ENCODE data around the gene VKORC1.

The VKORC1 gene

DNA sequence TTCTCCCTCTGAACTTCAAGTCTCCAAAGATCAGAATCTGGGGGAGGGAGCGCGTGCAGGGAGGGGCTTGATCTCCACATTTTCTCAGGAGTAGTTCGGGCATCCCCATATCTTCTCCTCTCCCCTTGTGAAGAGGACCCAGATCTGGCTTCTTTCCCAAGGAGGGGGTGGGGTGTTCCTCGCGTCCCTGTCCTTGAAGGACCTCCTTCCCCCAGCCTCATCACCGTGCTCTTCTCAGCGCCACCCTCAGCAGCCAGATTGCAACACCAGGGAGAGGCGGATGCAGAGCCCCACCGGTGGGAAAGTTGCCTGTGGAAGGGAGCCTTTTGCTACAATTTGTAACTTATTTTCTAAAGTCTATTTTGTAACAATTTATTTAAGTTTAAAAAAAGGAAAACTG lies 11.5 kb downstream of the VKORC1 start:
- H3K23ac ChIP-seq (ENCODE audit: low read length): no peak overlapping the region
- no CpG with 5 or more reads among the region's 9 CpGs for WGBS (ENCODE audit: extremely low coverage, insufficient coverage, insufficient read length)

DNA sequence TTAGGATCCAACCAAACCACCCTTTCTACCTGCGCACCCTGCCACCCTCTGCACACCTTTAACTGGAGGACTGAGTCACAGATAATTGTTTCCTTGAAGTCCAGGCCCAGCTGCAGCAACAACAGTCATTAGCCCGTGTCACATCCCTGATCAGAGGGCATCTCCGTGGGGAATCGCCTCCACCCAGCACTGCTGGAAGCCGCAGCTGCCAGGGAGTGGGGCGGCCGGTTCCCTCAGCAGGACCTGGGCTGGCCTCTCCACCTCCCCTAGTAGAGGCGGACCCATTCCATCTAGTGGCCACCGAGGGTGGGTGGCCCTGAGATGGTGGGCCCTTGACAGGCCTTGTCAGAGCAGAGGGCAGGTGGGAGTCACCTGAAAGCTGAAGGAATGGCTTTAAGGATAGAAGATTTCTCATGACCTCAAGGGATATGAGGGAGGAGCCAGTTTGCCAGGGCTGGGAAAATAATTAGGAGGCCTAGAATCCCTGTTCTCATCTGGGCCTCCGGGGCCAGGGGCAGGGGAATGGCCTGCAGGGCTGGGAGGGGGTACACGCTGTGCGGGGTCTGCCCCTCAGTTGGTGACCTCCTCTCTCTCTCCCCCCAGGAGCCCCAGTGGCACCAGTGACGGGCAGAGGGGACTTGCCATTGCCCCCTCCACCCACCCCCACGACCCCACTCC lies 12.1 kb downstream of the VKORC1 start:
- peak in 1 of 2 donors; percentile 36 for DNase-seq
- no peaks in the 10 kb centered on the region for H3K27me3 ChIP-seq (ENCODE audit: insufficient read depth, low read length)
- no peaks in the 10 kb centered on the region for H3K79me1 ChIP-seq (ENCODE audit: low read length)
- H2AK5ac ChIP-seq (ENCODE audit: low read length): no peak overlapping the region
- H3K4me1 ChIP-seq (ENCODE audit: control insufficient read depth in 1 of 2, insufficient read depth in 2 of 2, low read length in 2 of 2): no peaks in the 10 kb centered on the region
- H3K27ac ChIP-seq (ENCODE audit: low read depth, low read length): no peak overlapping the region
- H2BK120ac ChIP-seq (ENCODE audit: insufficient read depth, low read length, poor library complexity): no peak overlapping the region
- H3K14ac ChIP-seq (ENCODE audit: low read length): no peak overlapping the region
- no peaks in the 10 kb centered on the region for H3K79me2 ChIP-seq (ENCODE audit: control insufficient read depth, insufficient read depth, low read length, poor library complexity)
- no peak overlapping the region for H3K4ac ChIP-seq (ENCODE audit: low read depth, low read length)
- no peak overlapping the region for H2BK12ac ChIP-seq (ENCODE audit: low read length)
- no peak overlapping the region for H3K23ac ChIP-seq (ENCODE audit: low read length)
- no peak overlapping the region for H3K4me3 ChIP-seq (ENCODE audit: low read depth, low read length)
- WGBS (ENCODE audit: extremely low coverage, insufficient coverage, insufficient read length): no CpG with 5 or more reads among the region's 14 CpGs
- H3K9me3 ChIP-seq (ENCODE audit: insufficient read depth, low read depth, low read length): no peaks in the 10 kb centered on the region
- no peak overlapping the region for H2AFZ ChIP-seq (ENCODE audit: insufficient read depth, low read length, poor library complexity)
- no peak overlapping the region for H4K8ac ChIP-seq (ENCODE audit: low read depth, low read length)
- H4K91ac ChIP-seq (ENCODE audit: low read depth, low read length): no peak overlapping the region
- H4K12ac ChIP-seq (ENCODE audit: low read depth, low read length): no peak overlapping the region
- no peak overlapping the region for H2BK5ac ChIP-seq (ENCODE audit: low read depth, low read length, poor library complexity)
- H3K9ac ChIP-seq (ENCODE audit: low read length): no peak overlapping the region
- no peak overlapping the region for H3K4me2 ChIP-seq (ENCODE audit: low read length)
- H3K36me3 ChIP-seq (ENCODE audit: control insufficient read depth in 1 of 2, insufficient read depth in 2 of 2, low read length in 2 of 2): peaks cover 57 to 80% of the 10 kb centered on the region in 2 experiments
- no peak overlapping the region for H3K18ac ChIP-seq (ENCODE audit: low read length)

More for the DNA sequence above, 11.5 kb downstream of the VKORC1 start:
- no peak overlapping the region for H3K27ac ChIP-seq (ENCODE audit: low read depth, low read length)
- H3K4me2 ChIP-seq (ENCODE audit: low read length): no peak overlapping the region
- H3K27me3 ChIP-seq (ENCODE audit: insufficient read depth, low read length): no peaks in the 10 kb centered on the region
- H3K9me3 ChIP-seq (ENCODE audit: insufficient read depth, low read depth, low read length): no peaks in the 10 kb centered on the region
- H3K79me2 ChIP-seq (ENCODE audit: control insufficient read depth, insufficient read depth, low read length, poor library complexity): no peaks in the 10 kb centered on the region
- H3K36me3 ChIP-seq (ENCODE audit: control insufficient read depth in 1 of 2, insufficient read depth in 2 of 2, low read length in 2 of 2): peaks cover 53 to 80% of the 10 kb centered on the region in 2 experiments
- H2BK5ac ChIP-seq (ENCODE audit: low read depth, low read length, poor library complexity): no peak overlapping the region
- H2AFZ ChIP-seq (ENCODE audit: insufficient read depth, low read length, poor library complexity): no peak overlapping the region
- no peak overlapping the region for H2AK5ac ChIP-seq (ENCODE audit: low read length)
- H2BK12ac ChIP-seq (ENCODE audit: low read length): no peak overlapping the region
- H4K8ac ChIP-seq (ENCODE audit: low read depth, low read length): no peak overlapping the region
- no peaks in the 10 kb centered on the region for H3K79me1 ChIP-seq (ENCODE audit: low read length)
- H3K9ac ChIP-seq (ENCODE audit: low read length): no peak overlapping the region
- H3K14ac ChIP-seq (ENCODE audit: low read length): no peak overlapping the region
- no peak for DNase-seq
- H3K18ac ChIP-seq (ENCODE audit: low read length): no peak overlapping the region
- no peak overlapping the region for H4K12ac ChIP-seq (ENCODE audit: low read depth, low read length)
- H3K4me1 ChIP-seq (ENCODE audit: control insufficient read depth in 1 of 2, insufficient read depth in 2 of 2, low read length in 2 of 2): no peaks in the 10 kb centered on the region
- no peak overlapping the region for H4K91ac ChIP-seq (ENCODE audit: low read depth, low read length)
- H3K4me3 ChIP-seq (ENCODE audit: low read depth, low read length): no peak overlapping the region
- H2BK120ac ChIP-seq (ENCODE audit: insufficient read depth, low read length, poor library complexity): no peak overlapping the region
- H3K4ac ChIP-seq (ENCODE audit: low read depth, low read length): no peak overlapping the region

DNA sequence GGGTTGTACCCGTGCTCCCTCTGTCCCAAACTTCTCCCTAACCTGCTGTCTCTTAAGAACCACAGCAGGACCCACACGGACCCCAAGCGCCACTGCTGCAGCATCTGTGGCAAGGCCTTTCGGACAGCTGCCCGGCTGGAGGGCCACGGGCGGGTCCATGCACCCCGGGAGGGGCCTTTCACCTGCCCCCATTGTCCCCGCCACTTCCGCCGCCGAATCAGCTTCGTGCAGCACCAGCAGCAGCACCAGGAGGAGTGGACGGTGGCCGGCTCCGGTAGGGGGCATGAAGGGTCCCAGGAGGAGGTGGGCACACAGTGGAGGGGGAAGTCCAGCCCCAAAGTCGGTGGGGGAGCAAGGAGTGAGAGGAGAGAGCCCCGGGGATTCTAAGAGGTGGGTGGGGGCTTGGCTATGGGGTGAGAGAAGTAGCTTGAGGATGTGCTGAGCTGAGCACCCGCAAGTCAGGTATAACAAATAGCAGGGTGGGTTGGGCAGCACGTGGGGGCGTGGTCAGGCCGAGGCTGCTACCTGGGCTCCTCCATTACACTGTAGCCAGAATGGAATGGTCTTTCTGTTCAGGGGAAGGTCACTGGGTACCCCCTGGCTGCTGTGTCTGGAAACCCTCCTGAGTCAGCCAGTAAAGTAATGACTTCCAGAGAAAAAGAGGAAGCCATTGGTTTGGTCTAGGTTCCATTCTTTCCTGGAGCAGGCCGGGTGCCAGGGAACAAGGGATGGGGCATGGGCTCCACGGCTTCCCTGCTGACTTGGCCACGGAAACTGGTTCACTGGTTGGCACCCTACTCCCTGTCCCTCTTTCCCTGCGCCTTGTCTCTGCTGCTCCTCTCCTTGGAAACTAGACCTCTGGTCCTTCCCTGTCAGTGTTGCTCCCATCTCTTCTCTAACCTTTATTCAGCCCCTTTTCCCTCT lies 12.9 kb downstream of the VKORC1 start:
- Histone ChIP-seq H2BK12ac (ENCODE audit: low read length) (no peak overlapping the region), H3K14ac (ENCODE audit: low read length) (no peak overlapping the region), H3K27ac (ENCODE audit: low read depth, low read length) (no peak overlapping the region), H4K91ac (ENCODE audit: low read depth, low read length) (no peak overlapping the region), H3K4me3 (ENCODE audit: low read depth, low read length) (no peak overlapping the region), H2AFZ (ENCODE audit: insufficient read depth, low read length, poor library complexity) (no peak overlapping the region), H3K4me1 (ENCODE audit: control insufficient read depth in 1 of 2, insufficient read depth in 2 of 2, low read length in 2 of 2) (no peaks in the 10 kb centered on the region), H3K18ac (ENCODE audit: low read length) (no peak overlapping the region), H3K9ac (ENCODE audit: low read length) (no peak overlapping the region), H2AK5ac (ENCODE audit: low read length) (no peak overlapping the region), H3K79me1 (ENCODE audit: low read length) (no peaks in the 10 kb centered on the region), H2BK120ac (ENCODE audit: insufficient read depth, low read length, poor library complexity) (no peak overlapping the region), H3K79me2 (ENCODE audit: control insufficient read depth, insufficient read depth, low read length, poor library complexity) (no peaks in the 10 kb centered on the region), H3K4me2 (ENCODE audit: low read length) (no peak overlapping the region), H3K36me3 (ENCODE audit: control insufficient read depth in 1 of 2, insufficient read depth in 2 of 2, low read length in 2 of 2) (peaks cover 63 to 83% of the 10 kb centered on the region in 2 experiments), H3K23ac (ENCODE audit: low read length) (no peak overlapping the region), H3K4ac (ENCODE audit: low read depth, low read length) (no peak overlapping the region), H4K8ac (ENCODE audit: low read depth, low read length) (no peak overlapping the region), H4K12ac (ENCODE audit: low read depth, low read length) (no peak overlapping the region), H3K9me3 (ENCODE audit: insufficient read depth, low read depth, low read length) (no peaks in the 10 kb centered on the region), H2BK5ac (ENCODE audit: low read depth, low read length, poor library complexity) (no peak overlapping the region), H3K27me3 (ENCODE audit: insufficient read depth, low read length) (no peaks in the 10 kb centered on the region)
- no peak for DNase-seq
- WGBS (ENCODE audit: extremely low coverage, insufficient coverage, insufficient read length): no CpG with 5 or more reads among the region's 26 CpGs

DNA sequence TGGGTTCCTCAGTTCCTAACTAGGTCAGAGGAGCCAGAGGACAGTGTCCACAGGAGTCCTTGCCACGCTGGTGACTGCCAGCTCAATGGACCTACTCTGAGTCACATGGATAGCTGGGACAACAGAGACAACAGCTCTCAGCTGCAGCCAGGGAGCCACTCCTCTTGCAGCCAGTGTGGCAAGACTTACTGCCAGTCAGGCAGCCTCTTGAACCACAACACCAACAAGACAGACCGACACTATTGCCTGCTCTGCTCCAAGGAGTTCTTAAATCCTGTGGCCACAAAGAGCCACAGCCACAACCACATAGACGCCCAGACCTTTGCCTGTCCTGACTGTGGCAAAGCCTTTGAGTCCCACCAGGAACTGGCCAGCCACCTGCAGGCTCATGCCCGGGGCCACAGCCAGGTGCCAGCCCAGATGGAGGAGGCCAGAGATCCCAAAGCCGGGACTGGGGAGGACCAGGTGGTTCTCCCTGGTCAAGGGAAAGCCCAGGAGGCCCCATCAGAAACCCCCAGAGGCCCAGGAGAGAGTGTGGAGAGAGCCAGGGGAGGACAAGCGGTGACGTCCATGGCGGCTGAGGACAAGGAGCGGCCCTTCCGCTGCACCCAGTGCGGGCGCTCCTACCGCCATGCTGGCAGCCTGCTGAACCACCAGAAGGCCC lies 13.7 kb downstream of the VKORC1 start:
- H3K27me3 ChIP-seq (ENCODE audit: insufficient read depth, low read length): no peaks in the 10 kb centered on the region
- H3K36me3 ChIP-seq (ENCODE audit: control insufficient read depth in 1 of 2, insufficient read depth in 2 of 2, low read length in 2 of 2): peaks cover 71 to 89% of the 10 kb centered on the region in 2 experiments
- H3K18ac ChIP-seq (ENCODE audit: low read length): no peak overlapping the region
- H4K91ac ChIP-seq (ENCODE audit: low read depth, low read length): no peak overlapping the region
- H3K27ac ChIP-seq (ENCODE audit: low read depth, low read length): no peak overlapping the region
- H3K79me1 ChIP-seq (ENCODE audit: low read length): no peaks in the 10 kb centered on the region
- DNase-seq: no peak
- no peak overlapping the region for H2BK120ac ChIP-seq (ENCODE audit: insufficient read depth, low read length, poor library complexity)
- no peaks in the 10 kb centered on the region for H3K9me3 ChIP-seq (ENCODE audit: insufficient read depth, low read depth, low read length)
- H3K9ac ChIP-seq (ENCODE audit: low read length): no peak overlapping the region
- H2AK5ac ChIP-seq (ENCODE audit: low read length): no peak overlapping the region
- H3K4me1 ChIP-seq (ENCODE audit: control insufficient read depth in 1 of 2, insufficient read depth in 2 of 2, low read length in 2 of 2): no peaks in the 10 kb centered on the region
- no peak overlapping the region for H2AFZ ChIP-seq (ENCODE audit: insufficient read depth, low read length, poor library complexity)
- no peak overlapping the region for H3K4me3 ChIP-seq (ENCODE audit: low read depth, low read length)
- no peak overlapping the region for H2BK5ac ChIP-seq (ENCODE audit: low read depth, low read length, poor library complexity)
- H4K8ac ChIP-seq (ENCODE audit: low read depth, low read length): no peak overlapping the region
- H2BK12ac ChIP-seq (ENCODE audit: low read length): no peak overlapping the region
- no peak overlapping the region for H3K4ac ChIP-seq (ENCODE audit: low read depth, low read length)
- WGBS (ENCODE audit: extremely low coverage, insufficient coverage, insufficient read length): no CpG with 5 or more reads among the region's 13 CpGs
- H3K14ac ChIP-seq (ENCODE audit: low read length): no peak overlapping the region
- H4K12ac ChIP-seq (ENCODE audit: low read depth, low read length): no peak overlapping the region
- no peak overlapping the region for H3K4me2 ChIP-seq (ENCODE audit: low read length)
- H3K23ac ChIP-seq (ENCODE audit: low read length): no peak overlapping the region
- no peaks in the 10 kb centered on the region for H3K79me2 ChIP-seq (ENCODE audit: control insufficient read depth, insufficient read depth, low read length, poor library complexity)
